ENCODE data around the gene BCL11A. TPM values are rescaled to one million over a fixed set of nuclear protein-coding genes. Genes with fewer than 3 reads are reported as not detected.

BCL11A gene
- total RNA-seq, 1 donor from 2014 or later: 46.2 TPM

- Mint-ChIP-seq H3K4me3 (ENCODE audit: low read depth) (no peak overlapping the region), H3K9me3 (ENCODE audit: low read depth) (no peaks in the 10 kb centered on the region), H3K4me1 (ENCODE audit: low read depth) (peaks cover 54% of the 10 kb centered on the region), H3K36me3 (ENCODE audit: insufficient read depth) (peaks cover 6% of the 10 kb centered on the region), H3K27me3 (no peaks in the 10 kb centered on the region), H3K27ac (no peak overlapping the region)
- no peak for DNase-seq (ENCODE audit: low spot score, unreplicated experiment)
- no peak for TF ChIP-seq CTCF (IDR thresholded peaks at IDR 0.05; ENCODE audit: unreplicated experiment)
Observed at GRCh38 chr2:60472663-60473289, 80.7 kb downstream of the BCL11A start.

- peaks cover 6% of the 10 kb centered on the region for H3K36me3 Mint-ChIP-seq (ENCODE audit: insufficient read depth)
- peaks cover 48% of the 10 kb centered on the region for H3K4me1 Mint-ChIP-seq (ENCODE audit: low read depth)
- no peak overlapping the region for H3K4me3 Mint-ChIP-seq (ENCODE audit: low read depth)
- no peak overlapping the region for H3K27ac Mint-ChIP-seq
- TF ChIP-seq CTCF (IDR thresholded peaks at IDR 0.05; ENCODE audit: unreplicated experiment): no peak
- H3K9me3 Mint-ChIP-seq (ENCODE audit: low read depth): no peaks in the 10 kb centered on the region
- H3K27me3 Mint-ChIP-seq: no peaks in the 10 kb centered on the region
- no peak for DNase-seq (ENCODE audit: low spot score, unreplicated experiment)
Observed at GRCh38 chr2:60472041-60472440, 81.4 kb downstream of the BCL11A start.

- H3K4me3 Mint-ChIP-seq (ENCODE audit: low read depth): no peak overlapping the region
- H3K27ac Mint-ChIP-seq: no peak overlapping the region
- no peaks in the 10 kb centered on the region for H3K9me3 Mint-ChIP-seq (ENCODE audit: low read depth)
- DNase-seq (ENCODE audit: low spot score, unreplicated experiment): no peak
- peaks cover 8% of the 10 kb centered on the region for H3K36me3 Mint-ChIP-seq (ENCODE audit: insufficient read depth)
- H3K27me3 Mint-ChIP-seq: no peaks in the 10 kb centered on the region
- H3K4me1 Mint-ChIP-seq (ENCODE audit: low read depth): peaks cover 51% of the 10 kb centered on the region
- no peak for TF ChIP-seq CTCF (IDR thresholded peaks at IDR 0.05; ENCODE audit: unreplicated experiment)
Observed at GRCh38 chr2:60470340-60470739, 83.1 kb downstream of the BCL11A start.

- H3K27me3 Mint-ChIP-seq: no peaks in the 10 kb centered on the region
- H3K4me1 Mint-ChIP-seq (ENCODE audit: low read depth): peaks cover 50% of the 10 kb centered on the region
- H3K4me3 Mint-ChIP-seq (ENCODE audit: low read depth): no peak overlapping the region
- no peak for TF ChIP-seq CTCF (IDR thresholded peaks at IDR 0.05; ENCODE audit: unreplicated experiment)
- no peak for DNase-seq (ENCODE audit: low spot score, unreplicated experiment)
- H3K27ac Mint-ChIP-seq: no peak overlapping the region
- H3K36me3 Mint-ChIP-seq (ENCODE audit: insufficient read depth): peaks cover 8% of the 10 kb centered on the region
- H3K9me3 Mint-ChIP-seq (ENCODE audit: low read depth): no peaks in the 10 kb centered on the region
Observed at GRCh38 chr2:60469536-60470317, 83.7 kb downstream of the BCL11A start.

GRCh38 chr2:60468382-60469085 is 84.9 kb downstream of the BCL11A start:
- no peaks in the 10 kb centered on the region for H3K9me3 Mint-ChIP-seq (ENCODE audit: low read depth)
- H3K36me3 Mint-ChIP-seq (ENCODE audit: insufficient read depth): peaks cover 8% of the 10 kb centered on the region
- no peak for DNase-seq (ENCODE audit: low spot score, unreplicated experiment)
- no peak for TF ChIP-seq CTCF (IDR thresholded peaks at IDR 0.05; ENCODE audit: unreplicated experiment)
- H3K27me3 Mint-ChIP-seq: no peaks in the 10 kb centered on the region
- H3K27ac Mint-ChIP-seq: no peak overlapping the region
- H3K4me1 Mint-ChIP-seq (ENCODE audit: low read depth): peaks cover 50% of the 10 kb centered on the region
- H3K4me3 Mint-ChIP-seq (ENCODE audit: low read depth): no peak overlapping the region

Data from progenitor cell of endocrine pancreas (in vitro differentiated cells).